Muscle layer of colon (tissue), 2 donors: ENCODE data around the gene COPS9.

ENCODE experiments used
- H3K27ac ChIP-seq: one replicate; pipeline ENCODE4 v1.7.0; 2013; ENCODE audit warnings: low read depth, mild to moderate bottlenecking, low read length, moderate library complexity
- H3K27me3 ChIP-seq, 2 donors: one replicate each; pipeline ENCODE4 v1.7.0; 2013; ENCODE audit warnings: low read length in 2 of 2, mild to moderate bottlenecking in 2 of 2; ENCODE audit not compliant: insufficient read depth in 2 of 2, control insufficient read depth in 1 of 2
- H3K36me3 ChIP-seq: one replicate; pipeline ENCODE4 v1.7.0; 2013; ENCODE audit warnings: mild to moderate bottlenecking, low read length; ENCODE audit not compliant: insufficient read depth
- H3K4me1 ChIP-seq: one replicate; pipeline ENCODE4 v1.7.0; 2013; ENCODE audit warnings: mild to moderate bottlenecking, low read length; ENCODE audit not compliant: insufficient read depth
- H3K4me3 ChIP-seq, 2 donors: one replicate each; pipeline ENCODE4 v1.7.0; 2013; ENCODE audit warnings: low read length in 2 of 2, low read depth in 1 of 2, mild to moderate bottlenecking in 1 of 2, moderate library complexity in 1 of 2
- H3K9ac ChIP-seq: one replicate; pipeline ENCODE4 v1.7.0; 2013; ENCODE audit warnings: low read length
- H3K9me3 ChIP-seq: one replicate; pipeline ENCODE4 v1.7.0; 2013; ENCODE audit warnings: mild to moderate bottlenecking, low read length
- donor health status: abdominal sarcoma.
- donor health status: Adenocarcinoma of cecum.

The COPS9 gene

DNA sequence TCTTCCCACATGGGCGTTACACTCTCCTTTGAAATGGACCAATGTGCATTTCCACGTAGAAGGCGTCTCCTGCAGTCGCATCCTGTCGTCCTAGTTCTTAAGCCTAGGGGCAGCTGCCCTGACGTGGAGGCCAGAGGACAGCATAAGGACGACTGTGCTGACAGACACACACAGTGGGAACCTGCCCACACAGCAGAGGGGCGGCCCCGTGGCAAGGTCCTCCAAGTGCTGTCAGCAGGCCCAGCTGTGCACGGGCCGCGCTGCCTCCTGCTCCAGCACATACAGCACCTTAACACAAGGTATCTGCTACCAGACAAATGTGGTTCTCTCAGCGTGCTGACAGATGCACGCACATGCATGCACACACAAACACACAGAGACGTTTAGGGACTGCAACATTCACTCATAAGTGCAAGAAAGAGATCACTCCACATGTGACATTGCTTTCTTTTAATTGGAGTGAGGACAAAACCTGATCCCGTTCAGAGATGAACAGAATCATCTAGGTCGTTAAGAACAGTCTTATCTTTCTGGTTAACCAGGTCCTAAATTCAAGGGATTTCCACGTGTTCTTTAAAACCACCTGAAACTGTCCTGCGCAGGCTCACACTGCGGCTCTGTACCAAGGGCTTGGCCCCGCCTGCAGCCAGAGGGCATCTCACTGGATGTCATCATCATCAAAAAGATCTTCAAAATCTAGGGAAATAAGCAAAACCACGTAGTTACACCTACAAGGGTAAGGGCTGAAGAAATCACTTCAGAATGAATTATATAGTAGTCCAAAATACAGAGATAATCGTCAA lies 5.5 kb downstream of the COPS9 start:
- H3K9me3 ChIP-seq: no peaks in the 10 kb centered on the region
- H3K36me3 ChIP-seq: peaks cover 61% of the 10 kb centered on the region

DNA sequence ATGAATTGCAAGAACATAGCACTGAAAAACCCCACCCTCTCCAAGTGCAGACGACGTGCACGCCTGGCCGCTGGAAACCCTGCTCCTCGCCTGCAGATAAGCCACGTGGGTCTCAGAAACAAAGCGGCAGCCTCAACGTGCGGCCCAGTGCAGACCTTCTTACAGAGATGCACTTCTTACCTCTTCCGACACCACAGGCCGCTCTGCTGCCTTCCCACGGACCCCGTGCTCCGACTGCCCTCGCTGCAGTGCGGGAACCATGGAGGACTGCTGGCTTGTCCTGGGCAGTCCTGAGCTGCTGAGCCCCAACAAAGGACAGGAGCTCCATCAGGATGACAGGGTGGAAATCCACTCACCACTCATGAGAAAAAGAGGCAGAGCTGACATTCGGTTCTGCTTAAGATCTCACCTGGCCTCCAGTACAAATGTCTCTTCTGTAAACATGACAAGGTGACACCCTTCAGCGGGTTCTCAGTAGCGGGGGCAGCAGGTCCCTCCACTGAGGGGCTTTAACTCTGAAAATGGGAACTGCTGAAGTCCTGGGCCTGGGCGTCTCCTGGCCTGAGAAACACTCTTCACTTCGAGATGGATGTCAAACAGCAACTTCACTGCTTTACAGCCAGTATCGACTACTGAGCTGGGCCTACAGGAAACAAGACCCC lies 6.2 kb downstream of the COPS9 start:
- no peaks in the 10 kb centered on the region for H3K9me3 ChIP-seq
- peaks cover 61% of the 10 kb centered on the region for H3K36me3 ChIP-seq

More for the DNA sequence above, 5.5 kb downstream of the COPS9 start:
- H3K9ac ChIP-seq: no peak overlapping the region
- no peaks in the 10 kb centered on the region for H3K27me3 ChIP-seq
- no peak overlapping the region for H3K4me3 ChIP-seq
- peaks cover 13% of the 10 kb centered on the region for H3K4me1 ChIP-seq
- no peak overlapping the region for H3K27ac ChIP-seq

DNA sequence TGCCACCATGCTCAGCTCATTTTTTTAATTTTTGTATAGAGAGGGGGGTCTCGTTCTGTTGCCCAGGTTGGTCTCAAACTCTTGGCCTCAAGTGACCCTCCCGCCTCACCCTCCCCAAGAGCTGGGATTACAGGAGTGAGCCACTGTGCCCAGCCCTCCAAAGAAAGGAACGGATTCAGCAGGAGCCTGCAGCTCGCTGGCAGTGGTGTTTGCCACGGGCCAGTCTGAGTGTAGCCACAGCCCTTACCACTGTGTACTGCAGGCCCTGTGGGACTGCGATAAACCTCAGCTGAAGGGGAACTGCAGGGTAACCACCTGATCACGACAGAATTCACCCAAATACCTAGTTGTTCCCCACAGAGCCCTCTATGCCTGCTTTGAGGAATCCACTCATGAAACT lies 6.8 kb downstream of the COPS9 start:
- Histone ChIP-seq H3K27me3 (no peaks in the 10 kb centered on the region), H3K27ac (no peak overlapping the region), H3K9me3 (no peaks in the 10 kb centered on the region), H3K9ac (no peak overlapping the region), H3K4me3 (no peak overlapping the region), H3K4me1 (peaks cover under 1% of the 10 kb centered on the region), H3K36me3 (peaks cover 61% of the 10 kb centered on the region)

More for the DNA sequence above, 6.2 kb downstream of the COPS9 start:
- Histone ChIP-seq H3K27ac (no peak overlapping the region), H3K4me3 (no peak overlapping the region), H3K4me1 (peaks cover 6% of the 10 kb centered on the region), H3K9ac (no peak overlapping the region), H3K27me3 (no peaks in the 10 kb centered on the region)

- H3K36me3 ChIP-seq: peaks cover 57% of the 10 kb centered on the region
- no peaks in the 10 kb centered on the region for H3K9me3 ChIP-seq
- no peak overlapping the region for H3K9ac ChIP-seq
- no peak overlapping the region for H3K27ac ChIP-seq
- no peaks in the 10 kb centered on the region for H3K27me3 ChIP-seq
- H3K4me1 ChIP-seq: no peaks in the 10 kb centered on the region
- H3K4me3 ChIP-seq: no peak overlapping the region
Measured at GRCh38 chr2:240128608-240129145, 7.4 kb downstream of the COPS9 start.

GRCh38 chr2:240127911-240128607 lies 8.0 kb downstream of the COPS9 start:
- Histone ChIP-seq H3K4me1 (no peaks in the 10 kb centered on the region), H3K9me3 (no peaks in the 10 kb centered on the region), H3K36me3 (peaks cover 51% of the 10 kb centered on the region), H3K27me3 (no peaks in the 10 kb centered on the region), H3K9ac (no peak overlapping the region), H3K27ac (no peak overlapping the region), H3K4me3 (no peak overlapping the region)

DNA sequence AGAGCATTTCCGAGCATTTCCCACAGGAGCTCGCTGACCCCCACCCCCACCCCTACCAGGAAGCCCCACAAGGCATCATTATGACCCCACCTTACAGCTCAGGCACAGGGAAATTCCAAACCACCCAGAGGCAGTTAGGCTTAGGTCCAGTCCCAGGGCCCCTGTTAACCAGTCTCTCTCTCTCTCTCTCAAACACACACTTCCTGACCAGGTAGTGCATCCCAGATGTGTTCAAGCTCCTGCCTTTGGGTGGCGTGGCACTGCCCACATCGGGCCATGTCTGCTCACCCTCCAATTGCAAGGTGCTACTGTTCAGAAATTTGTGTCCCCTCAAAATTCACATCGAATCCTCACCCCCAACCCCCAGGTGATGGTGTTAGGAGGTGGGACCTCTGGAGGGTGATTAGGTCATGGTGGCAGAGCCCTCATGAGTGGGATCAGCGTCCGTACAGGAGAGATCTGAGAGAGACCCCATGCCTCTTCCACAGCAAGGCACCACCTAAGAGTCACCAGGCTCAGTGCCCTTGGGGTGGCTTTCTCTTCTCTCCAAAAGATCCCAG lies 8.8 kb downstream of the COPS9 start:
- Histone ChIP-seq H3K9me3 (no peaks in the 10 kb centered on the region), H3K27ac (no peak overlapping the region), H3K36me3 (peaks cover 43% of the 10 kb centered on the region), H3K9ac (no peak overlapping the region), H3K4me3 (no peak overlapping the region), H3K4me1 (no peaks in the 10 kb centered on the region), H3K27me3 (no peaks in the 10 kb centered on the region)

- H3K4me3 ChIP-seq: no peak overlapping the region
- H3K9me3 ChIP-seq: no peaks in the 10 kb centered on the region
- no peaks in the 10 kb centered on the region for H3K27me3 ChIP-seq
- H3K4me1 ChIP-seq: no peaks in the 10 kb centered on the region
- H3K36me3 ChIP-seq: peaks cover 37% of the 10 kb centered on the region
- H3K27ac ChIP-seq: no peak overlapping the region
- no peak overlapping the region for H3K9ac ChIP-seq
Measured at GRCh38 chr2:240126731-240127130, 9.4 kb downstream of the COPS9 start.

GRCh38 chr2:240125742-240126141 lies 10.4 kb downstream of the COPS9 start:
- Histone ChIP-seq H3K4me3 (no peak overlapping the region), H3K27me3 (no peaks in the 10 kb centered on the region), H3K27ac (no peak overlapping the region), H3K9ac (no peak overlapping the region), H3K9me3 (no peaks in the 10 kb centered on the region), H3K36me3 (peaks cover 28% of the 10 kb centered on the region), H3K4me1 (no peaks in the 10 kb centered on the region)

DNA sequence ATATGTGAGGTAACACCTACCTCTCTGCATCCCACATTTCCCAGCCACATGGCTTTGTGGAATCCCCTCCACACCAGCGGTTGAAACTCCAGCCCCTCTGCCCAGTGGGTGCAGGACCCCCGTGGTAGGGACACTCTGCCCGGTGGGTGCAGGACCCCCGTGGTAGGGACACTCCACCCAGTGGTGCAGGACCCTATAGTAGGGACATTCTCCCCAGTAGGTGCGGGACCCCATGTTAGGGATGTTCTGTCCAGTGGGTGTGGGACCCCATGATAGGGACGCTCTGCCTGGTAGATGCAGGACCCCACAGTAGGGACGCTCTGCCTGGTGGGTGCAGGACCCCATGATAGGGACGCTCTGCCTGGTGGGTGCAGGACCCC lies 11.5 kb downstream of the COPS9 start:
- Histone ChIP-seq H3K4me1 (no peaks in the 10 kb centered on the region), H3K9me3 (no peaks in the 10 kb centered on the region), H3K4me3 (no peak overlapping the region), H3K27me3 (no peaks in the 10 kb centered on the region), H3K36me3 (peaks cover 17% of the 10 kb centered on the region), H3K27ac (no peak overlapping the region), H3K9ac (no peak overlapping the region)

DNA sequence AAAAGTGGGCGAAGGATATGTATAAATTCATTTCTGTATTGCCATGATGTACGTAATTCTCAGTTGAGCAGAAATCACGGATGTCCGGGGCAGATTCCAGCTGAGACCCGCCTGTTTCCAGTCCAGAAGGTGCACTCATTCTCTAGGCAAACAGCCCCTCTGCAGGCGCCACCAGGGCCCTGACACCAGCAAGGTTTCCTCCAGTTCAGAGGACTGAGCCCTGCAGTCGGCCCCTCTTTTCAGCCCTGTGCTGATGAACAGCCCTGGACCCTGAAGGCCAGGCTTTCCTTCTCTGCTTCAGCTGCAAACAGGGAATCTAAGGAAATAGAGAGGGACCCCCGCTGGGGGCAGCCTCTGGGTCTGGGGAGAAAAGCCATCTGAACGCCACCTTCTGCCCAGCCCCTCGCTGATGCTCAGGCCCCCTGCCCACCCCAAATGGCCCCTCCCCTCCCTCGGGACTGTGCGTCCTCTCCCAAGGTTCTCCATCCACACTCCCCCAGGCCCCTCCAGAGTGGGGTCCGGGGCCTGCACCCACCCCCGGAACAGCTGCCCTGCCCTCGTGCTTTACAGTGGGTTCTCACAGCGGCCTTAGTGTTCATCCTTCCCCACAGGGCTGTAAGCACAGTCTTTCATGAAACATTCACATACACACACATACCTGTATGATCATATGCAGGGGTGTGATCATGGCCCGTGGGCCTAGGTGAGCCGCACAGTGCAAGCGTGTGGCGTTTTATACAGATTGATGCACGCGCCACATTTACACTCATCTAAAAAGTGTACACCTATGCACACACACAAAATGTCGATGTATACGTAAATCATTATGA lies 12.1 kb downstream of the COPS9 start:
- H3K36me3 ChIP-seq: peaks cover 11% of the 10 kb centered on the region
- H3K27me3 ChIP-seq: no peaks in the 10 kb centered on the region
- H3K4me1 ChIP-seq: no peaks in the 10 kb centered on the region
- H3K9ac ChIP-seq: no peak overlapping the region
- no peaks in the 10 kb centered on the region for H3K9me3 ChIP-seq
- H3K27ac ChIP-seq: no peak overlapping the region
- no peak overlapping the region for H3K4me3 ChIP-seq
